ENCODE measurements around the gene CHAD. TPM values are rescaled to one million over a fixed set of nuclear protein-coding genes. Genes with fewer than 3 reads are reported as not detected.

The CHAD gene
- total and polyA plus RNA-seq, 12 donors, result 1.7 to 26.6 (median 7.0) TPM

DNA sequence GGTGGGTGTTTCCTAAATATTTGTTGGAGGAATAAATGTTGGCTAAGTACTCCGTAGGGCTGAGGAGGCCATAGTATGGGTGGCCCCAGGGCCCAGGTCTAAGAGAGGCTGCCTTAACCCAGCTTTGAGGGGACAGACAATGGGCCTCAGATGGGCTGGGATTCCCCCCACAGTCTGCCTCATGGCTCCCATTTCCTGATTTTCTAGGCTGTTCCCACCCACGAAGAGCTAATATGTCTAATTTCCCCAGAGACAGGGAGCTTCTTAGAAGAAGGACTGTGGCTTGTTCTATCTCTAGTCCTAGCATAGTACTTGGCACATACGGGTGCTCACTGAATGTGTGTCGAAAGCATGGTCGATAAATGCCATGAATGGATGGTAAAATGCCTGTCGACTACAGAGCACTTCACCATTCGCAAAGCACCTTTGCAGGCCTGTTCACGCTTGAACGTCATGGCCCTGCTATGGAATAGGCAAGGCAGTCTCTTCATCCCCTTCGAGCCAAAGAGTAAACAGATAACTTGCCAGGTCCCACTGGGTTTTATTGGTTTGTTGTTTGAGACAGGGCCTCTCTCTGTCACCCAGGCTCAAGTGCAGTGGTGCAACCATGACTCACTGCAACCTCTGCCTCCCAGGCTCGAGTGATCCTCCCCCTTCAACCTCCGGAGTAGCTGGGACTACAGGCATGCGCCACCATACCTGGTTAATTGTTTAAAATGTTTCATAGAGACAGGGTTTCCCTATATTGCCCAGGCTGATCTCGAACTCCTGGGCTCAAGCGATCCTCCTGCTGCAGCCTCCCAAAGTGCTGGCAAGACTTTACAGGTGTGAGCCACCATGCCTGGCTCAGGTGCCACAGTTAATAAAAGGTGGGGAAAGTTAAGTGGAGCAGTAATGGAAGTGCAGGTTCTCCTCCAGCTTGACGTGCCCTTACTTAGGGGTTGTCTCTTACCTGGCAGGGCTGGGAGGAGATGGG, 9.7 kb downstream of the CHAD start:
- Histone ChIP-seq H3K9me3 (replicated peaks in 1 of 3) (no peaks in the 10 kb centered on the region), H3K4me1 (replicated peaks in 1 of 2) (peaks cover 0 to 11% of the 10 kb centered on the region in 2 donors), H3K27me3 (no peaks in the 10 kb centered on the region), H3K4me3 (no peak overlapping the region), H3K36me3 (replicated peaks in 1 of 2) (peaks cover 0 to 21% of the 10 kb centered on the region in 2 donors), H3K27ac (peak overlapping the region in 1 of 5 donors; percentile 23)
- intact Hi-C loops (cut with DNase I), result no loop called here
- no peak for TF ChIP-seq POLR2A (IDR thresholded peaks at IDR 0.05)
- TF ChIP-seq, protein P1, sequence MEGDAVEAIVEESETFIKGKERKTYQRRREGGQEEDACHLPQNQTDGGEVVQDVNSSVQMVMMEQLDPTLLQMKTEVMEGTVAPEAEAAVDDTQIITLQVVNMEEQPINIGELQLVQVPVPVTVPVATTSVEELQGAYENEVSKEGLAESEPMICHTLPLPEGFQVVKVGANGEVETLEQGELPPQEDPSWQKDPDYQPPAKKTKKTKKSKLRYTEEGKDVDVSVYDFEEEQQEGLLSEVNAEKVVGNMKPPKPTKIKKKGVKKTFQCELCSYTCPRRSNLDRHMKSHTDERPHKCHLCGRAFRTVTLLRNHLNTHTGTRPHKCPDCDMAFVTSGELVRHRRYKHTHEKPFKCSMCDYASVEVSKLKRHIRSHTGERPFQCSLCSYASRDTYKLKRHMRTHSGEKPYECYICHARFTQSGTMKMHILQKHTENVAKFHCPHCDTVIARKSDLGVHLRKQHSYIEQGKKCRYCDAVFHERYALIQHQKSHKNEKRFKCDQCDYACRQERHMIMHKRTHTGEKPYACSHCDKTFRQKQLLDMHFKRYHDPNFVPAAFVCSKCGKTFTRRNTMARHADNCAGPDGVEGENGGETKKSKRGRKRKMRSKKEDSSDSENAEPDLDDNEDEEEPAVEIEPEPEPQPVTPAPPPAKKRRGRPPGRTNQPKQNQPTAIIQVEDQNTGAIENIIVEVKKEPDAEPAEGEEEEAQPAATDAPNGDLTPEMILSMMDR (IDR thresholded peaks at IDR 0.05), result no peak
- DNase-seq, result peak in 4 of 7 donors; percentile 50 to 56 (median 52)
- 80 to 86% (median 82%) methylated on average over 16 of the region's 16 CpGs for WGBS, 4 donors

DNA sequence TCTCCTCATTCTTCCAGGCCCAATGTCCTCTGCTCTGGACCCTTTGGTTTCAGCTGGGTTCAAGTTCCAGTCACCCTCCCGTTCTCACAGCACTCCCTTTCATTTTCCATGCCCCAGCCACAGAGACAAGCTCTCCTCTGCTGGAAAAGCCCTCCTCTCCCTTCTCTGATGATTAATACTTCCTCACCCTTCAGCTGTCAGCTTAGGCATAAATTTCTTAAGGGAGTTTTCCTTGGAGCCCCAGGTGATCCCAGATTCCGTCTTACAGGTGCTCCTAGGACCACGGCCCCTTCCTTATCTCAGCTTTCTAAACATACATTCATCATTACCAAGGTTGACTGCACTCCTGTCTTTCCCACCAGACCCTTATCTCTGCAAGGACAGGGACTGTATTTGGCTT, 10.4 kb downstream of the CHAD start:
- no peak for DNase-seq
- H3K9me3 ChIP-seq (replicated peaks in 1 of 3), result no peaks in the 10 kb centered on the region
- intact Hi-C loops (cut with DNase I), result no loop called here
- 33 to 53% (median 45%) methylated on average over 3 of the region's 3 CpGs for WGBS, 4 donors
- H3K27ac ChIP-seq, result no peak overlapping the region
- peaks cover 0 to 21% of the 10 kb centered on the region in 2 donors for H3K36me3 ChIP-seq (replicated peaks in 1 of 2)
- peaks cover 0 to 11% of the 10 kb centered on the region in 2 donors for H3K4me1 ChIP-seq (replicated peaks in 1 of 2)
- TF ChIP-seq, protein P1 (IDR thresholded peaks at IDR 0.05), result no peak
- no peaks in the 10 kb centered on the region for H3K27me3 ChIP-seq
- H3K4me3 ChIP-seq, result no peak overlapping the region

DNA sequence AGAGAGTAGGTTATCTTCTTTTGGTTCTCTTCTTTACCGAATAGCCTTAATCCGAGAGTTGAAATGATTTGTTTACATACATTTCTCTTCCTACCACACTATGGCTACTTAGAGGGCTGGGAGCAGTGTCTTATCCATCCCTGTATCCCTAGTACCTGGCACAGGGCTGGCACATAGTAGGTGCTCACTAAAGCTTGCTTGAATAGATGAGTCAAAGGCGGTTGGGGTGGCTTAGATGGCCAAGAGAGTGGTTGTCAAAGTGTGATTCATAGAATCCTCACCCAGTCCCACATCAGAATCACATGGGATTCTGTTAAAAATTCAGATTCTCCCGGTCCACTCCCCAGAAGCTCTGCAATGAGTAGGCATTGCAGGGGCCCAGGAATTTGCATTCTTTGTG, 11.1 kb downstream of the CHAD start:
- DNase-seq, result no peak
- H3K9me3 ChIP-seq (replicated peaks in 1 of 3), result no peaks in the 10 kb centered on the region
- H3K4me3 ChIP-seq, result no peak overlapping the region
- peaks cover 0 to 15% of the 10 kb centered on the region in 2 donors for H3K36me3 ChIP-seq (replicated peaks in 1 of 2)
- no peak for TF ChIP-seq POLR2A (IDR thresholded peaks at IDR 0.05)
- TF ChIP-seq, protein P1 (IDR thresholded peaks at IDR 0.05), result no peak
- peaks cover 0 to 11% of the 10 kb centered on the region in 2 donors for H3K4me1 ChIP-seq (replicated peaks in 1 of 2)
- H3K27ac ChIP-seq, result no peak overlapping the region
- 94 to 98% (median 97%) methylated on average over 4 of the region's 4 CpGs for WGBS, 4 donors
- no peaks in the 10 kb centered on the region for H3K27me3 ChIP-seq
- intact Hi-C loops (cut with DNase I), result no loop called here

DNA sequence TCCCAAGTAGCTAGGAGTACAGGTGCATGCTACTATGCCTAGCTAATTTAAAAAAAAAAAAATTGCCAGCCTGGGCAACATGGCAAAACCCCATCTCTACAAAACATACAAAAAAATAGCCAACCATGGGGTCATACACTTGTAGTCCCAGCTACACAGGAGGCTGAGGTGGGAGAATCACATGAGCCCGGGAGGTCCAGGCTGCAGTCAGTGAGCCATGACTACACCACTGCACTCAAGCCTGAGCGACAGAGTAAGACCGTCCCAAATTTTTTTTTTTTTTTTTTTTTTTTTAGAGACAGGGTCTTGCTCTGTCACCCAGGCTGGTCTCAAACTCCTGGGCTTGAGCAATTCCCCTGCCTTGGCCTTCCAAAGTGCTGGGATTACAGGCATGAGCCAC, 14.8 kb downstream of the CHAD start:
- H3K4me1 ChIP-seq (replicated peaks in 1 of 2), result peaks cover 0 to 21% of the 10 kb centered on the region in 2 donors
- H3K27ac ChIP-seq, result no peak overlapping the region
- no peaks in the 10 kb centered on the region for H3K36me3 ChIP-seq (replicated peaks in 1 of 2)
- TF ChIP-seq, protein P1 (IDR thresholded peaks at IDR 0.05), result no peak
- TF ChIP-seq POLR2A (IDR thresholded peaks at IDR 0.05), result no peak
- no peak for DNase-seq
- H3K4me3 ChIP-seq, result no peak overlapping the region
- intact Hi-C loops (cut with DNase I), result no loop called here
- H3K9me3 ChIP-seq (replicated peaks in 1 of 3), result no peaks in the 10 kb centered on the region
- WGBS, 4 donors, result 89 to 94% (median 91%) methylated on average over 3 of the region's 3 CpGs
- no peaks in the 10 kb centered on the region for H3K27me3 ChIP-seq

Measured in adrenal gland (tissue), 12 donors.